ENCODE results near the gene ABHD12.
"Not testable (repeated sequence)": the region's sequence is repeated elsewhere in the genome, so short reads cannot be mapped to it uniquely, and the experiment has no call there.

Gene ABHD12

DNA sequence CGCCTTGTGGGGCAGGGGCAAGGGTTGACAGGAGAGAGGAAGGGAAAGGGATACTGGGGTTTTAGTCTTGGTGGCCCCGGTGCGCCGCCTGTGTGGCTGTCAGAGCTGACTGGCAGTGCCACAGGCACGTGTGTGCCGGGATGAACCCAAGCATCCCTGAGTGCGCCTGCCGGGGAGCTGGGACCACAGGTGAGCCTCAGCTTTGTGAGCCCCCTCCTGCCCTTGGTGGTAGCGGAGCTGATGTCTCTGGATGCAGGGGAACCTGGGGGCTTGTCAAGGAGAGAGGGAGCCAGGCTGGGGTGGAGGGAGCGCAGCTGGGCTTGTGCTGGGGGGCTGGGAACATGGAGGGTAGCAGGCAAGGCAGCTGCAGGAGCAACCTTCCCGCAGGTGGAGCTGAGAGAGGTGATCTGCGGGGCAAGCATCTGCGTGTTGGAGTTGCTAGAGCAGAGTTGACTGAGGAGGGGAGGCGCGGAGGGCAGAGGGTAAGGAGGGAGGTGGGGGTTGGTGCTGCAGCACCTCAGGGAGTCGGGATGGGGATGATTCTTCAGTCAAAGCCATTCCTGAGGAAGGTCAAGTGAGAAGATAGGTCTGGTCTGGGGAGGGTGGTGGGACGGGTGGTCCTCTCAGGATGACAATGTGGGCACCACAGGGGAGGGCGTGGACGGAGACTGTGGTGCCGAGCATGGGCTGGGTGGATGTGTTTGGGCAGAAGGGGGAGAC, 114.7 kb downstream of the ABHD12 start:
- peak; percentile 33 for DNase-seq

DNA sequence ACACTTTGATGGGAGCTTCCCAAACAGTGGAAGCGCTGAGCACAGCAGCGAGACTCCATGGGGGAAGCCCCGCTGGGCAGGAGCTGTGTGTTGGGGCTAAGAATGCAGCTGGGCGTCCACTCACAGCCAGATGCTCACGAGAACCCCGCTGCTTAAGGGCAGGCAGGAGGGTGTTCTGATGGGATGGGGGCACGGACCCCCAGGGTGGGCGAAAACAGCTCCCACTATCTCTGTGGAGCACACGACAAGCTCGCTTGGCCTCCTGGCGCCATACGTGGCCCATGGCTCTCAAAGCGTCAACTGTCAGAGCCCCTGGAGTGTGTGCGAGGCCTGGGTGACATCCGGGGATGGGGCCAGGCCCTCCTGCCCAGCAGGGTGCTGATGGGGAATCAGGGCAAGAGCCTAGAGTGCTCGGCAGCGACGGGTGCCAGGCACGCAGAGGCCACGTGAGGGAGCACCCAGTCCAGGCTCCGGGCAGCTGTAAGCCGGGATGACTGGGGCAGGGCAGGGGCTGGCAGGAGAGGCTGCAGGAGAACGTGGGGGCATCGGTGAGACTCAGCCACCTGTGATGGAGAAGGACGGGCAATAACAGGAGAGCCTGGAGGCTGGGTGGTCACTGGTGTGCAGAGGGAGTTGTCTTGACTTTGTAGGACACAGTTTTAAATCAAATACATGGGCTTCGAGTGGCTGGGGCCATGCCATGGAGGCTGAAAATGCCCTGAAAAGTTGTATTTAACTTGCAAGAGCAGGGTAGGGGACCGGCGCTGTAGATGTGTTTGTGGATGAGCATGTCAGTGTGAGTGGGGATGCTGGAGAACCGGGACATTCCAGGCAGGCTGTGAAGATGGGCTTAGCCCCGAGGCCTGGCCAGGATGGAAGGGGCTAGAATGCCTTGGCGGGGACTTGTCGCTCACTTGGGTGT, 115.5 kb downstream of the ABHD12 start:
- DNase-seq = no peak

DNA sequence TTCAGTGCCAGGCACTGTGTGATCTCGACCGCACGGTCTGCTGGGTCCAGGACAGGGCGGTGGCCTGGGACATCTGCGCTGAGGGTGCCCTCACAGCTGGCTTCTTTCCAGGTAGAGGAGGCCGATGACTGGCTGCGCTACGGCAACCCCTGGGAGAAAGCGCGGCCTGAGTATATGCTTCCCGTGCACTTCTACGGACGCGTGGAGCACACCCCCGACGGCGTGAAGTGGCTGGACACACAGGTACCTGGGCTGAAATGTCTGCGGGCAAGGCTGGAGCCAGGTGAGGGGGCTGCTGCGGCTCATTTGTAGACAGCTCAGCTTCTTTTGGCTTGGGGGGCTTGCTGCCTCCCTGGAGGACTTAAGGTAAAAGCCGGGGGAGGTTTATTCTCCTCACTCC, 116.2 kb downstream of the ABHD12 start:
- DNase-seq = peak; percentile 18

DNA sequence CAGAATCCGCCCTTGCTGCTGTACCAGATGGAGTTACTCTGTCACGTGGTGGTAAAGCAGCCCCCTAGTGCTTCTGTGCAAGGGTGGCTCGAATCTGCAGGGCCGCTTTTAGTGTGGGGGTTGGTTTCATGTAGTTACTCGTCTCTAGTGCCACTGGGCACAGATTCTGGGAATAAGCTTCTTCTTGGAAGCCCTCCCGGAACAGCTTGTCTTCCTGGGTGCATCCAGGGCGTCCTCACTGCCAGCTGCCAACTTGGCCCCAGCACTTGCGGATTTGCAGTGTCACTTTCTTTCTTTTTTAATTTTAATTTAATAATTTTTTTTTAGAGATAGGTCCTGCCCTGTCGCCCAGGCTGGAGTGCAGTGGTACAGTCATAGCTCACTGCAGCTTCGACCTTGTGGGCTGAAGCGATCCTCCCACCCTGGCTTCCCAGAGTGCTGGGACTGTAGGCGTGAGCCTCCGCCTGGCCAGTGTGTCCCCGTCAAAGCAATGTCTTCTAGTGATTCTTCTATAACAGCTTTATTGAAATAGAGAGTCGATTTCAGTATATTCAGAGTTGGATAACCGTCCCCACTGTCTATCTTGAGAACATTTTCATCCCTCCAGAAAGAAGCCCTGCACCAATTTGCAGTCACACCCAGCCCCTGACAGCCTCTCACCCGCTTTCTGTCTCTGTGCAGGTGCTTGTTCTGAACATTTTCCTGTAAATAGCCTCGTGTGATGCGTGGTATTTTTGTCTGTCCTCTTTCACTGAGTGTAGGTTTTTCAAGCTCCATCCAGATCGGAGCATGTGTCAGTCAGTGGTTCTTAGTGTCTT, 116.9 kb downstream of the ABHD12 start:
- peak; percentile 26 for DNase-seq

- DNase-seq = peak; percentile 18
Observed at GRCh38 chr20:25273046-25273445, 117.6 kb downstream of the ABHD12 start.

GRCh38 chr20:25272223-25273000, 118.2 kb downstream of the ABHD12 start:
- peak; percentile 21 for DNase-seq

DNA sequence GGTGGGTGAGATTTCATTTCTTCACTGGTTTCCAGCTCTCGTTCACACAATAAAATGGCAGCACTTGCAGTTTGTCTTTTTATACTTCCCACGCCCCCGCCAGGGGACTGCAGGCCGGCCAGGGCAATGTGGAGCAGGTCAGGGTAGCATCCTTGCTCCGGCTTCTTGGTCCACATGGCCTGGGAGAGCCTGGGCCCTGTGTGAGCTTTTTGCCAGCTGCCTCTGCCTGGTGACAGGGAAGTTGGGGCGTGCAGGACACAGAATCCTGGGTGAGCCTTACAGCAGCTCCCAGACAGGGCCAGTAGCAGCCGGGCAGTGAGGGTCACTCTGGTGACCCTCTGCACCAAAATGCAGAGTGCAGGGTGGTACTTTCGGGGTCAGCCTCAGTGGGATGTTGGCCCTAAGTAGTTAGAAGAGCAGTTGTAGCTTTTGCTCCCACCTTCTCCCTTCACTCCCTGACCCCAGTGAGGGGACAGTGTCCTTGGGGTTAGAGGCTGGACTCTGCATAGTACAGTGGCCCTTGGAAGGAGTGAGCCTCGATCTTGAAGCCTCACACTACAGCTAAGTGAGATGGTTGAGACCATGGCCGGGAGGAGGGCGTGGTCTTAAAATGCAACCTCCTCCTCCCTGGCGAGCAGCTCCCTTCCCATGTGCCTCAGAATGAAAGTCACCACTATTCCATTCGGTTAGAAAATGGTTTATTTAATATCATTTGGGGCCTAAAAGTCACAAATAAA, 119.0 kb downstream of the ABHD12 start:
- peak; percentile 12 for DNase-seq

DNA sequence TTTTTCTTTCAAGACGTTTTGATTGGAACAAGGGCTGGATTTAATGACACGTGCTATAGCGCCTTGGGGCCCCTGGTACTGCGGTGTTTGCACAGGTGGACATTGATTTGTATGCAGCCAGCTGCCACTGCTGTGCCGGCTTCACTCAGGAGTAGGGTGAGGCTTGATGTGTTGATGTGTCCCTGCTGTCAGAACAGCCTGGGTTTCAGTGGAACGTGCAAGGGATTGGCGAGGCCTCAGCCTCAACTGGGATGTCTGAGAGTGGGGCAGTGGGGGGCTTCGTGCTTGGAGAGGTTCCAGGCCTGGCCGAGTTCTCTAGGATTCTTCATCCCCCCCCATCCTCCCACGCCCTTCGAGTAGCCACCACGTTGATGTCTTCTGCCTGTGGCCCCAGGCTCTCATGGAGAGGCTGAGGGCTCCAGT, 119.8 kb downstream of the ABHD12 start:
- DNase-seq = peak; percentile 27

- no peak for DNase-seq
Observed at GRCh38 chr20:25269833-25270170, 120.8 kb downstream of the ABHD12 start.

DNA sequence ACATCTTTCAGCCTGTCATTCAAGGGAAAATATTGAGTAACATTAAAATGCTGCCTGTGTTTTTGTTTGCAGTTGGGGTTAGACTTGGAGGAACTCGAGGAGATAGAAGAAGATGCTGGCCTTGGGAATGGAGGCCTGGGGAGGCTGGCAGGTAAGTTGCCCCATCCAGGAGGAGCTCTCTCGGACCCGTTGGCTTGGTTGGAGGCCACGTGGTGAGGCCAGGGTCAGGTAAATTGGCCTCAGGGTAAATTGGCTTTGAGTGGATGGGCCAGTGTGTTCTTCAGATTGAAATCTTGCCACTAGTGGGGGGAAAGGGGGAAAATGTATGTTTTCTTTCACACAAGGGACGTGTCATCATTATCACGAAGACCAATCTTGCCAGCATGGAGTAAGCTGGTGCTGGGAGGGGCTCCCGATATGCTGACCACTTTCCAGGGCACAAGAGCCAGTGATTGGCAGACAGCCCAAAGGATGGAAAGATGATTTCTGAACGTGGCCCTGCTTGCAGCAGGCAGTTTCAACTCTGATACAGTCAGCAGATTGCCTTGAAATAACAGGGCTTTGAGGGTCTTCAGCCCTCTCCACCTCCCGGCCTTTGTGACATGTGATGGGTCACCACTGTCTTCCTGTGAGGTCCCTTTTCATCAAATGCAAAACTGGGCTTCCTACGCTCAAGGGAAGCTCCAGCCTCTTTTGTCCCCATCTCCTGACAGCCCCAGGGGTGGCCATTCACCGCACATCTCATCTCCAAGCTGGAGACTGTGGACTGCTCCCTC, 121.4 kb downstream of the ABHD12 start:
- DNase-seq = no peak

DNA sequence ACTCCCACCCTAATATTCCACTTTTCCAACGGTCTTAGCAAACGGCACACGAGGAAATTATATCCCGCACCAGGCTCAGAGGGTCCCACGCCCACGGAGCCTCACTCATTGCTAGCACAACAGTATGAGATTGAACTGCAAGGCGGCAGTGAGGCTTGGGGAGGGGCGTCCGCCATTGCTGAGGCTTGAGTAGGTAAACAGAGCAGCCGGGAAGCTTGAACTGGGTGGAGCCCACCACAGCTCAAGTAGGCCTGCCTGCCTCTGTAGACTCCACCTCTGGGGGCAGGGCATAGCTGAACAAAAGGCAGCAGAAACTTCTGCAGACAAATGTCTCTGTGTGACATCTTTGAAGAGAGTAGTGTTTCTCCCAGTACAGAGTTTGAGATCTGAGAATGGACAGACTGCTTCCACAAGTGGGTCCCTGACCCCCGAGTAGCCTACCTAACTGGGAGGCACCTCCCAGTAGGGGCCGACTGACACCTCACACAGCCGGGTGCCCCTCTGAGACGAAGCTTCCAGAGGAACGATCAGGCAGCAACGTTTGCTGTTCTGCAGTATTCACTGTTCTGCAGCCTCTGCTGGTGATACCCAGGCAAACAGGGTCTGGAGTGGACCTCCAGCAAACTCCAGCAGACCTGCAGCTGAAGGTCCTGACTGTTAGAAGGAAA, 129.7 kb downstream of the ABHD12 start:
- DNase-seq = not testable (repeated sequence)

- DNase-seq = no peak
Observed at GRCh38 chr20:25259788-25260254, 130.8 kb downstream of the ABHD12 start.

DNA sequence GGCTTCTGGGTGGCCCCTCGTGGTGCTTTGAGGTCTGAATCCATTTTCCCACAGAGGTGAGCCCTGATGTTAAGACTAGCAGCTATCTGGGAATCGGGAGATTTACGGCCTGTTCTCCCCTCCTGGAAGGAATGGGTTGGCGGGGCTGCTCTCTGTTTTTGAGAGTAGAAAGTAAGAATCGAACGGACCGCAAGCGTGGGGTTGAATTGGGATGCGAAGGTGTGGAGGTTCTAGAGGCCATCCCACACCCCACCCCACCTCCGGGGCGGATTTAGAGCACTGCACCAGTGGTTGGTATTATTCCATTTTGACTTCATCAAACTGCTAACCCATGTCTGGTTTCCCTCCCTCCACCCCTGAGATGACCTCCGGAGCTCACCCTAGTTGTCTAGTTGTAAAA, 131.3 kb downstream of the ABHD12 start:
- DNase-seq = no peak

- DNase-seq = no peak
Observed at GRCh38 chr20:25258828-25259227, 131.8 kb downstream of the ABHD12 start.

GRCh38 chr20:25258476-25258805, 132.2 kb downstream of the ABHD12 start:
- DNase-seq = no peak

- no peak for DNase-seq
Observed at GRCh38 chr20:25257756-25258475, 132.7 kb downstream of the ABHD12 start.

DNA sequence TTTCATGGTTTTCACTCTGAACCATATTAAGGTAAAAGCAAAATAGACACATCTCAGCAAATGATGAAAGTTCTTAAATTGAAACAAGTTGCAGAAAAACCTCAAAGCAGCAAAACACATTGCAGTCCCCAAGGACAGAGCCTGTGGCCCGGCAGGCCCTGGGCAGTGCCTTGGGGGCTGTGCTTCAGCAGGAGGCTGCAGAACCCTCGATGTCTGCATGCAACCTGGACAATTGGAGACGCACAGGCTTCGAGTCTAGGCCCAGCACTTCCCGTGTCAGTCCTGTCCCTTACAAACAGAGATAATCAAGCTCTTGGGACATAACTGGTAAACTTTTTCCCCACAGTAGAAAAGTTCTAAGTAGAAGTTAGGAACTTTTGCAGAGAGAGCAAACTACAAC, 133.5 kb downstream of the ABHD12 start:
- DNase-seq = no peak

GRCh38 chr20:25256226-25256859, 134.3 kb downstream of the ABHD12 start:
- no peak for DNase-seq

Data from right forelimb (tissue), 1 donor.